Measurements from ENCODE around the gene GRIN3A.
A peak's percentile ranks its signal among the peaks of the same experiment; 100 is the strongest.

GRIN3A gene

GRCh38 chr9:101738566-101739183 is at the start of gene GRIN3A:
TSS of gene GRIN3A (minus strand) at chr9:101738647. CDS start at chr9:101737979, 668 bp downstream.
- peak within 1 kb of the TSS in 1 of 2 donors; percentile 26 for H3K4me3 ChIP-seq (replicated peaks in 1 of 2; ENCODE audit: low read depth in 2 of 2, low read length in 2 of 2)
- peak in 1 of 2 donors; percentile 7 for DNase-seq (ENCODE audit: low read depth in 2 of 2)
- TF ChIP-seq CTCF (IDR thresholded peaks at IDR 0.05; ENCODE audit: low read depth, low read length), result no peak

- DNase-seq (ENCODE audit: low read depth in 2 of 2), result no peak
- no peak overlapping the region for H3K4me3 ChIP-seq (replicated peaks in 1 of 2; ENCODE audit: low read depth in 2 of 2, low read length in 2 of 2)
- no peak for TF ChIP-seq CTCF (IDR thresholded peaks at IDR 0.05; ENCODE audit: low read depth, low read length)
Observed at GRCh38 chr9:101787891-101788290, 49.4 kb upstream of the GRIN3A start.

GRCh38 chr9:101778332-101778731 is 39.9 kb upstream of the GRIN3A start:
- no peak overlapping the region for H3K4me3 ChIP-seq (replicated peaks in 1 of 2; ENCODE audit: low read depth in 2 of 2, low read length in 2 of 2)
- no peak for TF ChIP-seq CTCF (IDR thresholded peaks at IDR 0.05; ENCODE audit: low read depth, low read length)
- no peak for DNase-seq (ENCODE audit: low read depth in 2 of 2)

GRCh38 chr9:101764472-101764871 is 26.0 kb upstream of the GRIN3A start:
- no peak for DNase-seq (ENCODE audit: low read depth in 2 of 2)
- TF ChIP-seq CTCF (IDR thresholded peaks at IDR 0.05; ENCODE audit: low read depth, low read length), result no peak
- H3K4me3 ChIP-seq (replicated peaks in 1 of 2; ENCODE audit: low read depth in 2 of 2, low read length in 2 of 2), result no peak overlapping the region

GRCh38 chr9:101758304-101758930 is 20.0 kb upstream of the GRIN3A start:
- H3K4me3 ChIP-seq (replicated peaks in 1 of 2; ENCODE audit: low read depth in 2 of 2, low read length in 2 of 2), result no peak overlapping the region
- no peak for DNase-seq (ENCODE audit: low read depth in 2 of 2)
- no peak for TF ChIP-seq CTCF (IDR thresholded peaks at IDR 0.05; ENCODE audit: low read depth, low read length)

- no peak for TF ChIP-seq CTCF (IDR thresholded peaks at IDR 0.05; ENCODE audit: low read depth, low read length)
- no peak for DNase-seq (ENCODE audit: low read depth in 2 of 2)
- H3K4me3 ChIP-seq (replicated peaks in 1 of 2; ENCODE audit: low read depth in 2 of 2, low read length in 2 of 2), result no peak overlapping the region
Observed at GRCh38 chr9:101753716-101754115, 15.3 kb upstream of the GRIN3A start.

Measured in cardiac fibroblast (primary cell).